GM06990 (cell line): Measurements from ENCODE around the gene TRIM14.

Experiments
- DNase-seq: peaks from one replicate; pipeline ENCODE4 v3.0.0-alpha.2; 2011; ENCODE audit not compliant: insufficient read length; ENCODE audit errors: extremely low read depth
- H3K27me3 ChIP-seq: replicated peaks from 2 replicates; pipeline ENCODE4 v1.6.0; 2011; ENCODE audit warnings: low read length; ENCODE audit not compliant: control insufficient read depth, insufficient read depth
- H3K36me3 ChIP-seq: 2 replicates; pipeline ENCODE4 v1.5.1; 2011; ENCODE audit warnings: low read length; ENCODE audit not compliant: control insufficient read depth, insufficient read depth
- H3K4me3 ChIP-seq: replicated peaks from 2 replicates; pipeline ENCODE4 v1.5.1; 2011; ENCODE audit warnings: low read depth, mild to moderate bottlenecking, control low read depth, low read length
- CTCF ChIP-seq: IDR thresholded peaks from 2 replicates; pipeline ENCODE4 v1.5.1; 2011; ENCODE audit warnings: low read length, control low read depth, mild to moderate bottlenecking, inconsistent platforms; ENCODE audit not compliant: insufficient read depth, poor library complexity, severe bottlenecking

TRIM14 gene

GRCh38 chr9:98096091-98096490 lies 22.9 kb downstream of the TRIM14 start:
- no peak for DNase-seq
- TF ChIP-seq CTCF: no peak
- Histone ChIP-seq H3K36me3 (peaks cover 27% of the 10 kb centered on the region), H3K27me3 (no peaks in the 10 kb centered on the region), H3K4me3 (no peak overlapping the region)

- Histone ChIP-seq H3K36me3 (peaks cover 29% of the 10 kb centered on the region), H3K27me3 (no peaks in the 10 kb centered on the region), H3K4me3 (no peak overlapping the region)
- DNase-seq: no peak
- TF ChIP-seq CTCF: no peak
These were observed 23.6 kb downstream of the TRIM14 start for GRCh38 chr9:98095401-98095800.

- H3K27me3 ChIP-seq: no peaks in the 10 kb centered on the region
- no peak overlapping the region for H3K4me3 ChIP-seq
- H3K36me3 ChIP-seq: peaks cover 29% of the 10 kb centered on the region
- TF ChIP-seq CTCF: no peak
- no peak for DNase-seq
These were observed 24.2 kb downstream of the TRIM14 start for GRCh38 chr9:98094851-98095250.

- Histone ChIP-seq H3K36me3 (peaks cover 32% of the 10 kb centered on the region), H3K4me3 (no peak overlapping the region), H3K27me3 (no peaks in the 10 kb centered on the region)
- TF ChIP-seq CTCF: no peak
- DNase-seq: no peak
These were observed 24.7 kb downstream of the TRIM14 start for GRCh38 chr9:98094316-98094715.

GRCh38 chr9:98092613-98092931 lies 26.4 kb downstream of the TRIM14 start:
- H3K4me3 ChIP-seq: no peak overlapping the region
- peaks cover 32% of the 10 kb centered on the region for H3K36me3 ChIP-seq

More at GRCh38 chr9:98092613-98092931, 26.4 kb downstream of the TRIM14 start:
- H3K27me3 ChIP-seq: no peaks in the 10 kb centered on the region
- no peak for TF ChIP-seq CTCF
- no peak for DNase-seq
